Lung (tissue), 12 donors: Measurements from ENCODE around the gene MRPS27. TPM values are rescaled to one million over a fixed set of nuclear protein-coding genes. Genes with fewer than 3 reads are reported as not detected.

Experiments used
- ATAC-seq: fragments of 200-7000 bp; cut with Tn5 transposase; one replicate; pipeline ENCODE4 v1.9.1; 2020; ENCODE audit warnings: moderate number of reproducible peaks; ENCODE audit not compliant: insufficient read depth, low FRiP score
- DNase-seq, 3 donors: peaks; one replicate each; pipeline ENCODE4 v3.0.0-alpha.2; 2013 to 2017
- H3K27ac ChIP-seq, 2 donors: one replicate each; pipeline ENCODE4 v1.5.1; 2013; ENCODE audit warnings: mild to moderate bottlenecking in 2 of 2, moderate library complexity in 2 of 2, control low read depth in 1 of 2, inconsistent platforms in 1 of 2, low read depth in 1 of 2, low read length in 1 of 2
- H3K27me3 ChIP-seq, 3 donors: one replicate each; pipeline ENCODE4 v1.5.1; 2013; ENCODE audit warnings: low read length in 2 of 3; ENCODE audit not compliant: control insufficient read depth in 3 of 3, insufficient read depth in 3 of 3
- H3K36me3 ChIP-seq, 4 donors: one replicate each; pipeline ENCODE4 v1.5.1; 2013; ENCODE audit warnings: low read length in 4 of 4, mild to moderate bottlenecking in 1 of 4, moderate library complexity in 1 of 4; ENCODE audit not compliant: control insufficient read depth in 4 of 4, insufficient read depth in 4 of 4
- H3K4me1 ChIP-seq, 5 donors: one replicate each; pipeline ENCODE4 v1.5.1; 2013; ENCODE audit warnings: low read length in 5 of 5, mild to moderate bottlenecking in 2 of 5, moderate library complexity in 1 of 5; ENCODE audit not compliant: control insufficient read depth in 5 of 5, insufficient read depth in 5 of 5
- H3K4me3 ChIP-seq: one replicate; pipeline ENCODE4 v1.5.1; 2013; ENCODE audit warnings: mild to moderate bottlenecking, control low read depth, moderate library complexity
- H3K9ac ChIP-seq, 2 donors: one replicate each; pipeline ENCODE4 v1.5.1; 2013; ENCODE audit warnings: low read length in 2 of 2, control low read depth in 1 of 2; ENCODE audit not compliant: insufficient read depth in 1 of 2
- H3K9me3 ChIP-seq, 4 donors: one replicate each; pipeline ENCODE4 v1.5.1; 2013; ENCODE audit warnings: low read length in 3 of 4, mild to moderate bottlenecking in 1 of 4, moderate library complexity in 1 of 4; ENCODE audit not compliant: control insufficient read depth in 4 of 4, insufficient read depth in 3 of 4
- WGBS, 2 donors: extraction: QIAGEN DNeasy Blood & Tissue Kit; methylation state at CpG; one replicate each; pipeline ENCODE4 v1.1.7; 2013; 5-methylcytosine and 5-hydroxymethylcytosine counted together
- polyA plus RNA-seq, 2 donors: library from polyadenylated mRNA; stranded (reverse); fragments of 200-250 nt; gene quantifications; one replicate each; pipeline ENCODE4 v1.2.1, GENCODE V29; 2013
- total RNA-seq, 2 donors: library from RNA; depleted of rRNA in 1 of 2; stranded (reverse); fragments of >200 nt in 1 of 2; gene quantifications; one replicate each; pipeline ENCODE4 v1.2.1, GENCODE V29; 2014 to 2021
- TF ChIP-seq, protein P1 (sequence below): IDR thresholded peaks from 2 replicates; pipeline ENCODE4 v1.5.1; 2012; ENCODE audit warnings: mild to moderate bottlenecking; ENCODE audit errors: control extremely low read depth, extremely low read depth
- donor health status: control.
- donor health status: control.
- donor health status: Bipolar disorder and iron deficiency.
- donor health status: healthy.
- donor health status: DM: yes; HTN: yes; CAD: no.

The MRPS27 gene
- total and polyA plus RNA-seq, 4 donors = 18.8 to 84.8 (median 32.7) TPM

DNA sequence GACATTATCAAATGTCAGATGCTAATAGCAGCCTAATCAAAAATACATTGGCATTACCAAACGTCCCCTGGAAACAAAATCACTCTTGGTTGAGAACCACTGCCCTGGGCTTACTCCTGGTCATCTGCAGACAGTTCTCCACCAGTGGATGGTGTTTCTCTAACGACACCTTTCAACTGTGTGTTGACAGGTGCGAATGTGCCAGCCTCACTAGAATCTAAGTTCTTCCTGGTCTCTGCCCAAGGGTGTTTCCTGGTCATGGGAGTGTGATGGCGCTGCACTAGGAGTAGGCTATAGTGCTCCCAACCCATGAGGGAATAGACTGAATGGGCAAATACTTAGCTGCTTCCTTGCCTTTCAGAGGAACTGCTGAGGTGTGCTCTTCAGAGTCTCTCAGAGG, 105.9 kb downstream of the MRPS27 start:
- Histone ChIP-seq H3K9ac (no peak overlapping the region), H3K27me3 (no peaks in the 10 kb centered on the region), H3K9me3 (no peaks in the 10 kb centered on the region), H3K36me3 (peaks cover 2 to 15% (median 11%) of the 10 kb centered on the region in 4 donors), H3K4me1 (peaks cover 6 to 16% (median 14%) of the 10 kb centered on the region in 5 donors), H3K4me3 (no peak overlapping the region), H3K27ac (no peak overlapping the region)
- TF ChIP-seq, protein P1, sequence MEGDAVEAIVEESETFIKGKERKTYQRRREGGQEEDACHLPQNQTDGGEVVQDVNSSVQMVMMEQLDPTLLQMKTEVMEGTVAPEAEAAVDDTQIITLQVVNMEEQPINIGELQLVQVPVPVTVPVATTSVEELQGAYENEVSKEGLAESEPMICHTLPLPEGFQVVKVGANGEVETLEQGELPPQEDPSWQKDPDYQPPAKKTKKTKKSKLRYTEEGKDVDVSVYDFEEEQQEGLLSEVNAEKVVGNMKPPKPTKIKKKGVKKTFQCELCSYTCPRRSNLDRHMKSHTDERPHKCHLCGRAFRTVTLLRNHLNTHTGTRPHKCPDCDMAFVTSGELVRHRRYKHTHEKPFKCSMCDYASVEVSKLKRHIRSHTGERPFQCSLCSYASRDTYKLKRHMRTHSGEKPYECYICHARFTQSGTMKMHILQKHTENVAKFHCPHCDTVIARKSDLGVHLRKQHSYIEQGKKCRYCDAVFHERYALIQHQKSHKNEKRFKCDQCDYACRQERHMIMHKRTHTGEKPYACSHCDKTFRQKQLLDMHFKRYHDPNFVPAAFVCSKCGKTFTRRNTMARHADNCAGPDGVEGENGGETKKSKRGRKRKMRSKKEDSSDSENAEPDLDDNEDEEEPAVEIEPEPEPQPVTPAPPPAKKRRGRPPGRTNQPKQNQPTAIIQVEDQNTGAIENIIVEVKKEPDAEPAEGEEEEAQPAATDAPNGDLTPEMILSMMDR = no peak
- WGBS, 2 donors = 92 to 98% methylated on average over 4 of the region's 4 CpGs
- DNase-seq (no peak), ATAC-seq (no peak)

DNA sequence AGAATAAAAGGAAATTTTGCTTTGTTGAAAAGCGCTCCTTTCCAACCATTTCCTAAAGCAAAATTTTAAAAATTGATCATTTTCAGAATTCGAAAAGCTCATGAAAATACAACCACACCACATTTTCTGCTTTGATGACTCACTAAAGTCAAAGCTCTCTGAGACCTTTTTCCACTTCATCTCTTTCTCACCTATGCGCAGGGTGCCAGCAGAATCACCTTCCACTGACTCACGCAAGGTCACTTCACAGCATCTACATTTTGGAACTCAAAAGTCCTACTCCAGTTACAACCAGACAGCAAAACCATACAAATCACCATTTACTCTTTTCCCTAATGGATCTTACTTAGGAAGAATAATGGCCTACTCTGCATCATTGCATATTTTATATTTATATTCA, 106.6 kb downstream of the MRPS27 start:
- no peaks in the 10 kb centered on the region for H3K27me3 ChIP-seq
- no peak overlapping the region for H3K9ac ChIP-seq
- H3K4me1 ChIP-seq = peaks cover 6 to 16% (median 14%) of the 10 kb centered on the region in 5 donors
- peaks cover 0 to 10% (median 6%) of the 10 kb centered on the region in 4 donors for H3K36me3 ChIP-seq
- H3K4me3 ChIP-seq = no peak overlapping the region
- H3K27ac ChIP-seq = no peak overlapping the region
- DNase-seq = no peak
- no peaks in the 10 kb centered on the region for H3K9me3 ChIP-seq
- WGBS, 2 donors = 96 to 97% methylated on average over 4 of the region's 4 CpGs
- TF ChIP-seq, protein P1 = no peak
- no peak for ATAC-seq

DNA sequence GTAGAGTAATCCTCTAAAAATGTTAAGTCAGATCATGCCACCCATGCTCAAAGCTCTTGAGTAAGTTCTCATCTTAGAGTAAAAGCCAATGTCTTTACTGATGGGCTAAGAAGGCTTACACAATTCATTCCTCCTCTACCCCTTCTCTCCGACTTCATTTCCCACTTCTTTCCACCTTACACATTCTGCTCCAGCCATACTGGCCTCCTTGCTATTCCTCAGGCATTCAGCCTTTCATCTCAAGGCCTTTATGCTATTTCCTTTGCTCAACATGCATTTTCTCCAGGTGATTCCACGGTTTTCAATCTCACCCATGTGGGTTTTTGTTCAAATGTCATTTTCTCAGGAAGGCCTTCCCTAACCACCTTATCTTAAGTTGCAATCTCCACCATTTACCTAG, 107.9 kb downstream of the MRPS27 start:
- H3K27ac ChIP-seq = no peak overlapping the region
- no peaks in the 10 kb centered on the region for H3K27me3 ChIP-seq
- TF ChIP-seq, protein P1 = no peak
- no peaks in the 10 kb centered on the region for H3K36me3 ChIP-seq
- no peak for DNase-seq
- no peak for ATAC-seq
- peaks cover 6 to 16% (median 14%) of the 10 kb centered on the region in 5 donors for H3K4me1 ChIP-seq
- WGBS, 2 donors = 93% methylated on average over 2 of the region's 2 CpGs
- H3K4me3 ChIP-seq = no peak overlapping the region
- no peaks in the 10 kb centered on the region for H3K9me3 ChIP-seq
- no peak overlapping the region for H3K9ac ChIP-seq
